ENCODE measurements around the gene TRABD. TPM values are rescaled to one million over a fixed set of nuclear protein-coding genes. Genes with fewer than 3 reads are reported as not detected.

Gene TRABD
- total RNA-seq, 1 donor from 2014 or later = 35.7 TPM

GRCh38 chr22:50248196-50249081, 62.7 kb downstream of the TRABD start:
- no peak overlapping the region for H3K27ac Mint-ChIP-seq (ENCODE audit: unreplicated experiment)
- no peaks in the 10 kb centered on the region for H3K27me3 Mint-ChIP-seq (ENCODE audit: low read depth, unreplicated experiment)
- H3K4me2 ChIP-seq (ENCODE audit: low read length) = peak overlapping the region; percentile 33

More at GRCh38 chr22:50248196-50249081, 62.7 kb downstream of the TRABD start:
- TF ChIP-seq CTCF (IDR thresholded peaks at IDR 0.05; ENCODE audit: insufficient read depth, low read depth, low read length) (no peak), EZH2 (IDR thresholded peaks at IDR 0.05; ENCODE audit: insufficient read depth, low read length) (no peak)
- H2AFZ ChIP-seq (ENCODE audit: low read depth, low read length) = no peak overlapping the region
- no peak overlapping the region for H3K4me3 ChIP-seq (ENCODE audit: insufficient read depth, low read depth, low read length)
- H4K20me1 ChIP-seq (ENCODE audit: insufficient read depth, low read length) = peaks cover 53% of the 10 kb centered on the region
- Mint-ChIP-seq H3K4me3 (ENCODE audit: unreplicated experiment) (no peak overlapping the region), H3K4me1 (ENCODE audit: low read depth, unreplicated experiment) (peaks cover 9% of the 10 kb centered on the region), H3K36me3 (ENCODE audit: low read depth, unreplicated experiment) (peaks cover 5% of the 10 kb centered on the region), H3K9me3 (ENCODE audit: unreplicated experiment) (no peaks in the 10 kb centered on the region)
- no peak for DNase-seq (ENCODE audit: low read depth)
- no peak for FAIRE-seq
- H3K9ac ChIP-seq (ENCODE audit: low read length) = no peak overlapping the region
- peak overlapping the region; percentile 37 for H3K27ac ChIP-seq (ENCODE audit: low read depth, low read length)
- H3K36me3 ChIP-seq (ENCODE audit: insufficient read depth, low read length) = no peaks in the 10 kb centered on the region
- no peaks in the 10 kb centered on the region for H3K9me3 ChIP-seq (ENCODE audit: insufficient read depth, low read depth, low read length)
- peaks cover 55% of the 10 kb centered on the region for H3K79me2 ChIP-seq (ENCODE audit: insufficient read depth, low read length)
- H3K4me1 ChIP-seq (ENCODE audit: insufficient read depth, low read length) = peaks cover 38% of the 10 kb centered on the region
- H3K27me3 ChIP-seq (ENCODE audit: insufficient read depth, low read length) = no peaks in the 10 kb centered on the region

Other genes starting within 250 kb of the TRABD start
- 15.1 and 15.5 TPM in 2 replicates for gene PIM3, start 225.1 kb upstream of the TRABD start, total RNA-seq
- gene IL17REL, start 173.1 kb upstream of the TRABD start, total RNA-seq = not detected in 2 replicates
- gene TTLL8, start 127.6 kb upstream of the TRABD start, total RNA-seq = not detected in 2 replicates
- gene MLC1, start 100.5 kb upstream of the TRABD start, total RNA-seq = 0.09 and 0.70 TPM in 2 replicates
- gene MOV10L1, start 95.9 kb upstream of the TRABD start, total RNA-seq = 0.61 and 0.62 TPM in 2 replicates
- gene PANX2, start 15.2 kb upstream of the TRABD start, total RNA-seq = 2.3 and 2.8 TPM in 2 replicates
- gene SELENOO, start 15.1 kb downstream of the TRABD start, total RNA-seq = 16.9 and 18.5 TPM in 2 replicates
- 25.4 and 26.3 TPM in 2 replicates for gene TUBGCP6, start 59.1 kb downstream of the TRABD start, total RNA-seq
- gene HDAC10, start 65.4 kb downstream of the TRABD start, total RNA-seq = 36.8 and 46.5 TPM in 2 replicates
- 29.1 and 36.4 TPM in 2 replicates for gene MAPK12, start 75.8 kb downstream of the TRABD start, total RNA-seq
- gene MAPK11, start 84.5 kb downstream of the TRABD start, total RNA-seq = 19.6 and 22.4 TPM in 2 replicates
- 327 and 376 TPM in 2 replicates for gene PLXNB2, start 121.7 kb downstream of the TRABD start, total RNA-seq
- 5.4 and 5.8 TPM in 2 replicates for gene DENND6B, start 141.1 kb downstream of the TRABD start, total RNA-seq
- 47.9 and 48.3 TPM in 2 replicates for gene PPP6R2, start 157.4 kb downstream of the TRABD start, total RNA-seq